Coronary artery (tissue), 2 donors: ENCODE measurements around the gene MYADM.

ENCODE experiments used
- DNase-seq: peaks from one replicate; pipeline ENCODE4 v3.0.0-alpha.2; 2017; ENCODE audit warnings: low spot score
- H3K27ac ChIP-seq, 2 donors: fragments of 200-600 bp; sonication (generic); one replicate each; pipeline ENCODE4 v1.5.1; 2016 to 2019
- H3K4me3 ChIP-seq: fragments of 200-600 bp; sonication (generic); 2 replicates; pipeline ENCODE4 v1.5.1; 2016; ENCODE audit warnings: mild to moderate bottlenecking, moderate library complexity
- TF ChIP-seq, protein P1 (sequence below): fragments of 200-600 bp; sonication (generic); IDR thresholded peaks from one replicate; pipeline ENCODE4 v1.5.1; 2019; ENCODE audit warnings: antibody characterized with exemption

The MYADM gene

DNA sequence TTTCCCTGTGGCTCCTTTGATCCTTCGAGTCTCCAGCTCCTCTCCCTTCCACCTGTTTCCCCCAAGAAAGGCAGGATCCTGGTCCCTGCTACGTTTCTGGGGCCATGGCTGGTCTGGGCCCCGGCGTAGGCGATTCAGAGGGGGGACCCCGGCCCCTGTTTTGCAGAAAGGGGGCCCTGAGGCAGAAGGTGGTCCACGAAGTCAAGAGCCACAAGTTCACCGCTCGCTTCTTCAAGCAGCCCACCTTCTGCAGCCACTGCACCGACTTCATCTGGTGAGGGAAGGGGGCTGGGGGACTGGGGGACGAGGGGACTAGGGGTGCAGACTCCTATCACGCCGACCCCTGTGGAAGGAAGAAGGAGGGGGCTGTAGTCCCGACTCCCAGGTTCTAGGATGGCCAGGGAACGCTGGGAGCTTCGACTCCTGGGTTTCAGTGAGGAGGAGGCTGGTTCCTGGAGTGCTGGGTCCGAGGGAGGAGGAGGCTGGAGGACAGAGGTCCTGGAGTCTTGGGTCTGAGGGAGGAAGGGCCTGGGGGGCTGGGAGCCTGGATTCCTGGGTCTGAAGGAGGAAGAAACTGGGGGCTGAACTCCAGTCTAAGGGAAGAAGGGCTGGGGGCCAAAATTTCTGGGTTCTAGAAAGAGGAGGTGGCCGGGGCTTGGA lies 14.8 kb downstream of the MYADM start:
- Histone ChIP-seq H3K27ac (no peak overlapping the region), H3K4me3 (peak overlapping the region; percentile 63)
- TF ChIP-seq, protein P1, sequence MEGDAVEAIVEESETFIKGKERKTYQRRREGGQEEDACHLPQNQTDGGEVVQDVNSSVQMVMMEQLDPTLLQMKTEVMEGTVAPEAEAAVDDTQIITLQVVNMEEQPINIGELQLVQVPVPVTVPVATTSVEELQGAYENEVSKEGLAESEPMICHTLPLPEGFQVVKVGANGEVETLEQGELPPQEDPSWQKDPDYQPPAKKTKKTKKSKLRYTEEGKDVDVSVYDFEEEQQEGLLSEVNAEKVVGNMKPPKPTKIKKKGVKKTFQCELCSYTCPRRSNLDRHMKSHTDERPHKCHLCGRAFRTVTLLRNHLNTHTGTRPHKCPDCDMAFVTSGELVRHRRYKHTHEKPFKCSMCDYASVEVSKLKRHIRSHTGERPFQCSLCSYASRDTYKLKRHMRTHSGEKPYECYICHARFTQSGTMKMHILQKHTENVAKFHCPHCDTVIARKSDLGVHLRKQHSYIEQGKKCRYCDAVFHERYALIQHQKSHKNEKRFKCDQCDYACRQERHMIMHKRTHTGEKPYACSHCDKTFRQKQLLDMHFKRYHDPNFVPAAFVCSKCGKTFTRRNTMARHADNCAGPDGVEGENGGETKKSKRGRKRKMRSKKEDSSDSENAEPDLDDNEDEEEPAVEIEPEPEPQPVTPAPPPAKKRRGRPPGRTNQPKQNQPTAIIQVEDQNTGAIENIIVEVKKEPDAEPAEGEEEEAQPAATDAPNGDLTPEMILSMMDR, result no peak
- DNase-seq, result no peak

DNA sequence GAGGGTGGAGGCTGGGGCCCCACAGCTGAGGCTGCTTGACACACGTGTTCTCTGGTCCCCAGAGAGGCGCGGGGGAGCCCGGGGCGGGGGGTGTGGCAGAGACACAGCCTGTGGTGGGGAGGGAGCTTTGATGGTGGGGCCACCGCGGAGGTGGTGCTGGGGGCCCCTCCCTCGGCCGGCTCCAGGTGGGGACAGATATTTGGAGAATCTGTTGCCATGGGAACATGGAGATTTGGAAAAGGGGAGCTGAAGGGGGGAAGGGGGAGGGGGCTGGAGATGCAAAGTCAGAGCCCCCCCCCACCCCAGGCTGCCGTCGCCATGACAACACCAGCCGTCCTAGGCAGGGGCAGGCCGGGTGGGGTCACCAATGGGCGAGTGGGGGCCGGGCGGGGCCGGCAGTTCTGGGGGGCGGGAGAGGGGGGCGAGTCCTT lies 15.6 kb downstream of the MYADM start:
- Histone ChIP-seq H3K4me3 (no peak overlapping the region), H3K27ac (no peak overlapping the region)
- DNase-seq, result no peak
- TF ChIP-seq, protein P1, result no peak

- Histone ChIP-seq H3K4me3 (no peak overlapping the region), H3K27ac (no peak overlapping the region)
- no peak for DNase-seq
- TF ChIP-seq, protein P1, result no peak
Measured at GRCh38 chr19:53883741-53884140, 16.1 kb downstream of the MYADM start.

DNA sequence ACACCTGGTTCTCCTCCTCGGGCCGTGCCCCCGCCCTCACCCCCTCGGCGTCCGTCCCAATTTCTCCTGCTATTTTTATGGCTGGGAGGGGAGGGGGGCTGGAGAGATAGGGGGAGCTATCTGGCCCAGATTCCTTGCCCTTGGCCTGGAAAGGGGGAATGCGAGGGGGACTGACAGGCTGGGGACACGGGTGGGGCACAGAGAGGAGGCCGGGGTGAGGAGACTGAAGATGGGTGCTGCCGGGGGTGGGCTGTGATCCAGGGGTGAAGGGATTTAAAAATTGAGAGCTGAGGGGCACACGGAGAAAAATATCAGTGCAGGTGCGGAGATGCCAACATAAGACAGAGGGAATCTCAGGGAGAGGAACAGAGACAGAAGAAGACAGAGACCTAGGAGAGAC lies 16.6 kb downstream of the MYADM start:
- TF ChIP-seq, protein P1, result no peak
- DNase-seq, result peak; percentile 71
- H3K4me3 ChIP-seq, result no peak overlapping the region
- H3K27ac ChIP-seq, result no peak overlapping the region

- no peak overlapping the region for H3K4me3 ChIP-seq
- TF ChIP-seq, protein P1, result no peak
- DNase-seq, result no peak
- H3K27ac ChIP-seq, result no peak overlapping the region
Measured at GRCh38 chr19:53885036-53885435, 17.4 kb downstream of the MYADM start.

- Histone ChIP-seq H3K27ac (no peak overlapping the region), H3K4me3 (no peak overlapping the region)
- DNase-seq, result no peak
- TF ChIP-seq, protein P1, result no peak
Measured at GRCh38 chr19:53892301-53892980, 24.8 kb downstream of the MYADM start.

DNA sequence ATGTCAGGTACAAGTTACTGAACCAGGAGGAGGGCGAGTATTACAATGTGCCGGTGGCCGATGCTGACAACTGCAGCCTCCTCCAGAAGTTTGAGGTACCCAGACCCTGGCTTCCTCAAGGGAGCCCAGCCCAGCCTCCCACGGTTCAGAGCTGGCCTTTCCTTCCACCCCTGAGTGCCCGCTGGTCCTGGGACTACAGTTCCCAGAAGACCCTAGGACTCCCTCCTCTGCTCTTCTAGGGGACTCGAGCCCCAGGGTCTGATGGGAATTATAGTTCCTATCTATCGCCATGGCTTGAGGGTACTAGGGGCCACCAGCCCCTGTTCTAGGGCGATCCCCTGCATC lies 25.3 kb downstream of the MYADM start:
- no peak for DNase-seq
- Histone ChIP-seq H3K4me3 (no peak overlapping the region), H3K27ac (no peak overlapping the region)
- TF ChIP-seq, protein P1, result no peak
